NT2/D1 (cell line): ENCODE data around the gene KLHL7.

Experiments used
- DNase-seq: peaks from one replicate; pipeline ENCODE4 v3.0.0-alpha.2; 2011; ENCODE audit warnings: low read depth, low spot score
- H3K27me3 ChIP-seq: 2 replicates; pipeline ENCODE4 v1.6.0; 2011; ENCODE audit warnings: mild to moderate bottlenecking; ENCODE audit not compliant: insufficient read length, insufficient read depth
- H3K36me3 ChIP-seq: 2 replicates; pipeline ENCODE4 v1.6.1; 2011; ENCODE audit warnings: mild to moderate bottlenecking, low read length, mixed read lengths; ENCODE audit not compliant: insufficient read depth, insufficient read length
- H3K4me1 ChIP-seq: 2 replicates; pipeline ENCODE4 v1.5.1; 2011; ENCODE audit not compliant: insufficient read depth, insufficient read length
- H3K4me3 ChIP-seq: 2 replicates; pipeline ENCODE4 v1.5.1; 2011; ENCODE audit warnings: low read depth; ENCODE audit not compliant: insufficient read length
- H3K9ac ChIP-seq: 2 replicates; pipeline ENCODE4 v1.6.0; 2011; ENCODE audit warnings: low read depth; ENCODE audit not compliant: insufficient read length
- H3K9me3 ChIP-seq: 2 replicates; pipeline ENCODE4 v1.5.1; 2011; ENCODE audit warnings: mild to moderate bottlenecking, low read length; ENCODE audit not compliant: insufficient read depth
- SUZ12 ChIP-seq: IDR thresholded peaks from 2 replicates; pipeline ENCODE4 v1.6.1; 2011; ENCODE audit not compliant: insufficient read length, insufficient read depth; ENCODE audit errors: extremely low read depth
- YY1 ChIP-seq: IDR thresholded peaks from 2 replicates; pipeline ENCODE4 v1.6.1; 2011; ENCODE audit not compliant: insufficient read length, insufficient read depth
- ZNF274 ChIP-seq: IDR thresholded peaks from 2 replicates; pipeline ENCODE4 v1.6.1; 2011; ENCODE audit warnings: mild to moderate bottlenecking, low read depth, low read length

The KLHL7 gene

DNA sequence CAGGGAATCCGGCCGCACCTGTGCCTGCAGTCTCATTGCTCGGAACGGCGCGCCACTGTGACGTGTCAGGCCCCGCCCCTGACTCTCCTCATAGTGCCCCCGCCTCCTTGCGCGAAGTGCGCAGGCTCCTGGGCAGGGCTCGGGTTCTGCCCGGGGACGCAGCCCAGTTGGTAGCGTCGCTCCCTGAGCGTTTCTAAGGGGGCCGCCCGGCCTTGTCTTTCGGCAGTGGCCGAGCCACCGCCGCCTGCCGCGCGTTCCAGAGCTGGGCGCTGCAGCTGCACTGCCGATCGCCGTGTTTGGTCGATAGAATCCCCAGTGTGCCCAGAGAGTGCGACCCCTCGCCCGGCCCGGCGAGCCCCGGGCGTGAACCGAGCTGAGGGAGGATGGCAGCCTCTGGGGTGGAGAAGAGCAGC lies at the start of gene KLHL7:
KLHL7 (plus strand) TSS at position 142 of the 413 bp plus-strand sequence; CDS start at position 384, 242 bp downstream.
- Histone ChIP-seq H3K36me3 (peaks cover 6% of the 10 kb centered on the region), H3K9ac (peak within 1 kb of the TSS; percentile 94), H3K4me3 (peak within 1 kb of the TSS; percentile 88), H3K9me3 (peaks cover 14% of the 10 kb centered on the region), H3K4me1 (no peaks in the 10 kb centered on the region), H3K27me3 (no peaks in the 10 kb centered on the region)
- no peak for TF ChIP-seq YY1
- no peak for TF ChIP-seq ZNF274
- no peak for TF ChIP-seq SUZ12
- peak; percentile 97 for DNase-seq

GRCh38 chr7:23058408-23059096 lies 47.0 kb upstream of the KLHL7 start:
- H3K36me3 ChIP-seq, result no peaks in the 10 kb centered on the region
- no peaks in the 10 kb centered on the region for H3K4me1 ChIP-seq
- H3K9ac ChIP-seq, result no peak overlapping the region
- no peaks in the 10 kb centered on the region for H3K27me3 ChIP-seq
- no peaks in the 10 kb centered on the region for H3K9me3 ChIP-seq
- H3K4me3 ChIP-seq, result no peak overlapping the region
- no peak for DNase-seq
- TF ChIP-seq YY1 (no peak), ZNF274 (no peak), SUZ12 (no peak)

DNA sequence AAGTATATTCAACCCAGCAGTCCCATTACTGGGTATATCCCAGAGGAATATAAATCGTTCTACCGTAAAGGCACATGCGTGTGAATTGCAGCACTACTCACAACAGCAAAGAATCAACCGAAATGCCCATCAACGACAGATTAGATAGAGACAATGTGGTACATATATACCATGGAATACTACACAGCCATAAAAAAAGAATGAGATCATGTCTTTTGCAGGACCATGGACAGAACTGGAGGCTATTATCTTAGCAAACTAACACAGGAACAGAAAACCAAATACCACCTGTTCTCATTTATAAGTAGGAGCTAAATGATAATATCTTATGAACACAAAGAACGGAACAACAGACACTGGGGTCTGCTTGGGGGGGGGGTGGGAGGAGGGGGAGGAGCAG lies 44.3 kb upstream of the KLHL7 start:
- Histone ChIP-seq H3K36me3 (no peaks in the 10 kb centered on the region), H3K9ac (no peak overlapping the region), H3K4me1 (no peaks in the 10 kb centered on the region), H3K27me3 (no peaks in the 10 kb centered on the region), H3K4me3 (no peak overlapping the region), H3K9me3 (no peaks in the 10 kb centered on the region)
- TF ChIP-seq ZNF274, result no peak
- TF ChIP-seq YY1, result no peak
- TF ChIP-seq SUZ12, result no peak
- no peak for DNase-seq

DNA sequence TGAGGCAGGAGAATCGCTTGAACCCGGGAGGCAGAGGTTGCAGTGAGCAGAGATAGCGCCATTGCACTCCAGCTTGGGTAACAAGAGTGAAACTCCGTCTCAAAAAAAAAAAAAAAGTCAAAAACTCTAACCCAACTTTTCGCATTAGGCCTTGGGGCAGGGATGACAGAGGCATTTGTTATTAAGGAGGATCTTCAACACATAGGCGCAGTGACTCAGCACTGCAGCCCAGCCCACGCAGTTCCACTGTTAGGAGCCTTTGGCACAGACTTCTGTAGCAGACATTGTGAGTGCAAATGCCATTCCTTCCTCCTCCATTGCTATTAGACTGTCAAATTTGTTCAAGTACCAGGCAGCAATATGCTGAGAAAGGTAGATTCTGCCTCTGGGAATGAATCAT lies 43.1 kb upstream of the KLHL7 start:
- TF ChIP-seq YY1 (no peak), SUZ12 (no peak), ZNF274 (no peak)
- H3K9ac ChIP-seq, result no peak overlapping the region
- no peak for DNase-seq
- H3K4me3 ChIP-seq, result no peak overlapping the region
- no peaks in the 10 kb centered on the region for H3K36me3 ChIP-seq
- H3K27me3 ChIP-seq, result no peaks in the 10 kb centered on the region
- no peaks in the 10 kb centered on the region for H3K4me1 ChIP-seq
- H3K9me3 ChIP-seq, result no peaks in the 10 kb centered on the region

DNA sequence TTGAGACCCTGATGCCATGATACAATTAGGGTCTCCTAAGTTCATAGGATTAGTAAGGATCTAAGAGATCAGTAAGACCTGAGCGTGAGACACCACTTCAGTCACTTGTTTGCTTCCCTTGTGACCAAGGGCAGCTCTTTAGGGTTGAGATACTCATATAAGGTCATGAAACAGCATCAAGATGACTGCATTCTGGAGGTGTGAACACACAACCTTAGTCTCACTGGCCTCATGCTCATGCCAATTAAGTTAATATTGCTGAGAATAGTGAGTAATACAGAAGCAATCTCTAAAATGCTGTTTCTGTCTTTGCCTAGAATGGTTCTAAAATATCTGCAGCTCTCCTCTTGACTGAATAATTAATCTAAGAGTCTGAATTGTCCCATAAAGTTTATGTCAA lies 39.6 kb upstream of the KLHL7 start:
- no peaks in the 10 kb centered on the region for H3K36me3 ChIP-seq
- no peak overlapping the region for H3K9ac ChIP-seq
- no peaks in the 10 kb centered on the region for H3K9me3 ChIP-seq
- H3K4me3 ChIP-seq, result no peak overlapping the region
- no peaks in the 10 kb centered on the region for H3K27me3 ChIP-seq
- DNase-seq, result no peak
- no peaks in the 10 kb centered on the region for H3K4me1 ChIP-seq
- TF ChIP-seq ZNF274, result no peak
- TF ChIP-seq YY1, result no peak

DNA sequence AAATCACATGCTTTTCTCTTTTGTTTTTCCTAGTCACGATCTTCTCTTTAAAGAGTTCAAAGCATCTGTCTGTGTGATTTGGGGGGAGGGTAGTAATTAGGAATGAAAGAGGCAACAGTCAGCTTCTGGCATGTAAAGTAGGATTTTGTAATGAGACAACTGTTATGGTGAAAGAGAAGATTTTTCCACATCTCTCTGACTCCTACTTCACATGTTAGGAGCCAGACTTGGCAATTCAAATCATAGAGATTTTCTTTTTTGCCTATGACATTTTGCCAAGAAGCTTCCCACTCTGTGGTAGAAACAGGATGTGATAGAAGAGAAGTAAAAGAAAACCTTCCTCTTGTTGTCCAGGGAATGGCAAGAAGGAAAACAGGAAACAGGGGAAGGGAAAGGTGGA lies 38.3 kb upstream of the KLHL7 start:
- no peak for DNase-seq
- Histone ChIP-seq H3K36me3 (no peaks in the 10 kb centered on the region), H3K27me3 (no peaks in the 10 kb centered on the region), H3K4me1 (no peaks in the 10 kb centered on the region), H3K9ac (no peak overlapping the region), H3K4me3 (no peak overlapping the region), H3K9me3 (no peaks in the 10 kb centered on the region)
- TF ChIP-seq YY1 (no peak), SUZ12 (no peak), ZNF274 (no peak)

DNA sequence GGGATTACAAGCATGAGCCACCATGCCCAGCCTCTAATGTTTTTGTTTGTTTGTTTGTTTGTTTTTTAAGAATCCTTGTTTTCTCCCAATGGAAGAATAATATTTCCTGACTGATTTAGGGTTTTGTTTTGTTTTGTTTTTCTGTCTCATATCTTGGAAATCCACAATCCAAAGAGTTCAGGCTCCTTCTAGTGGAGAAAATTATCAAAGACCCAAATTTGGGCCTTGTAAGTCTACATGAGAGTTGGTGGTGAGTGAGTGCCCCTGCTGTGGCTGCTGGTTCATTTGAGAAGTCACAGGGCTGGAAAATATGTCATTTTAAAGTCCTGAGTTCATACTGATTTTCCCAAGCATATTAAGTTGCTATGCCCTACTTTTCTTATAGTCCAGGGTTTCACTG lies 33.5 kb upstream of the KLHL7 start:
- H3K4me3 ChIP-seq, result no peak overlapping the region
- H3K4me1 ChIP-seq, result no peaks in the 10 kb centered on the region
- no peaks in the 10 kb centered on the region for H3K9me3 ChIP-seq
- H3K27me3 ChIP-seq, result no peaks in the 10 kb centered on the region
- no peaks in the 10 kb centered on the region for H3K36me3 ChIP-seq
- no peak for DNase-seq
- TF ChIP-seq ZNF274, result no peak
- TF ChIP-seq SUZ12, result no peak
- H3K9ac ChIP-seq, result no peak overlapping the region
